Neural cell (in vitro differentiated cells): Measurements from ENCODE around the gene CHURC1.

Source experiments
- CTCF ChIP-seq: fragments of 450-650 bp; IDR thresholded peaks from 2 replicates; pipeline ENCODE4 v1.5.1; 2014; ENCODE audit warnings: antibody characterized with exemption, mild to moderate bottlenecking, moderate library complexity; ENCODE audit not compliant: poor library complexity, severe bottlenecking
- EZH2 ChIP-seq: fragments of 200-600, 300-800 bp; shearing (Covaris generic), sonication (generic); IDR thresholded peaks from 2 replicates; pipeline ENCODE4 v1.6.1; 2014; ENCODE audit warnings: antibody characterized with exemption, low read length, borderline replicate concordance, mild to moderate bottlenecking; ENCODE audit not compliant: insufficient read depth, poor library complexity, severe bottlenecking
- POLR2AphosphoS5 ChIP-seq: IDR thresholded peaks from 2 replicates; pipeline ENCODE4 v1.6.1; 2012
- RAD21 ChIP-seq: fragments of 450-650 bp; conservative IDR thresholded peaks from 2 replicates; pipeline ENCODE4 v1.6.1; 2014; ENCODE audit warnings: antibody characterized with exemption, mild to moderate bottlenecking, moderate library complexity
- REST ChIP-seq: IDR thresholded peaks from 2 replicates; pipeline ENCODE4 v1.6.1; 2012; ENCODE audit warnings: borderline replicate concordance

GRCh38 chr14:64906022-64906421, 8.2 kb upstream of the CHURC1 start:
- TF ChIP-seq CTCF: no peak
- no peak for TF ChIP-seq POLR2AphosphoS5
- TF ChIP-seq EZH2: no peak
- TF ChIP-seq REST: no peak
- TF ChIP-seq RAD21: no peak
